Immature natural killer cell (primary cell): Measurements from ENCODE around the gene MAN2A2. TPM values are rescaled to one million over a fixed set of nuclear protein-coding genes. Genes with fewer than 3 reads are reported as not detected.

ENCODE experiments used
- DNase-seq, 3 donors: peaks; one replicate each; pipeline ENCODE4 v3.0.0; 2022; ENCODE audit warnings: mixed read lengths in 1 of 3
- H3K27ac Mint-ChIP-seq, 6 donors: one replicate each; pipeline ENCODE4 v1.8.0; 2020; ENCODE audit warnings: mixed read lengths in 6 of 6, mild to moderate bottlenecking in 5 of 6, inconsistent platforms in 4 of 6, moderate library complexity in 3 of 6
- H3K27me3 Mint-ChIP-seq, 3 donors: one replicate each; pipeline ENCODE4 v1.8.0; 2020 to 2021; ENCODE audit warnings: low read depth in 3 of 3, mild to moderate bottlenecking in 3 of 3, mixed read lengths in 3 of 3, moderate library complexity in 3 of 3, inconsistent platforms in 1 of 3
- H3K36me3 Mint-ChIP-seq, 3 donors: one replicate each; pipeline ENCODE4 v1.8.0; 2020; ENCODE audit warnings: mixed read lengths in 3 of 3, inconsistent platforms in 2 of 3, mild to moderate bottlenecking in 2 of 3
- H3K4me1 Mint-ChIP-seq, 2 donors: one replicate each; pipeline ENCODE4 v1.8.0; 2020; ENCODE audit warnings: inconsistent platforms in 2 of 2, mild to moderate bottlenecking in 2 of 2, mixed read lengths in 2 of 2, moderate library complexity in 1 of 2
- H3K4me3 Mint-ChIP-seq, 5 donors: one replicate each; pipeline ENCODE4 v1.8.0; 2020; ENCODE audit warnings: mild to moderate bottlenecking in 5 of 5, mixed read lengths in 5 of 5, inconsistent platforms in 3 of 5, moderate library complexity in 3 of 5
- H3K9me3 Mint-ChIP-seq, 6 donors: one replicate each; pipeline ENCODE4 v1.8.0; 2020; ENCODE audit warnings: mild to moderate bottlenecking in 6 of 6, mixed read lengths in 6 of 6, inconsistent platforms in 4 of 6, moderate library complexity in 3 of 6
- polyA plus RNA-seq, 3 donors: library from polyadenylated mRNA; unstranded; fragments of 300-500 nt; fragmentation: Illumina TruSeq; gene quantifications; one replicate each; pipeline ENCODE4 v1.2.3, GENCODE V29; 2021

The MAN2A2 gene
- polyA plus RNA-seq, 3 donors from 2014 or later, result 4.1 to 7.4 (median 5.4) TPM

- Mint-ChIP-seq H3K9me3 (no peaks in the 10 kb centered on the region), H3K4me3 (no peak overlapping the region), H3K36me3 (peaks cover 5 to 21% (median 21%) of the 10 kb centered on the region in 3 donors), H3K4me1 (no peaks in the 10 kb centered on the region), H3K27me3 (peaks cover 0 to 4% (median 0%) of the 10 kb centered on the region in 3 donors), H3K27ac (no peak overlapping the region)
- no peak for DNase-seq
These were observed 44.7 kb downstream of the MAN2A2 start for GRCh38 chr15:90947577-90948357.

- Mint-ChIP-seq H3K27ac (no peak overlapping the region), H3K4me1 (no peaks in the 10 kb centered on the region), H3K9me3 (no peaks in the 10 kb centered on the region), H3K27me3 (peaks cover 0 to 4% (median 1%) of the 10 kb centered on the region in 3 donors), H3K4me3 (no peak overlapping the region), H3K36me3 (peaks cover 0 to 17% (median 14%) of the 10 kb centered on the region in 3 donors)
- no peak for DNase-seq
These were observed 45.4 kb downstream of the MAN2A2 start for GRCh38 chr15:90948506-90948905.

- no peak for DNase-seq
- H3K36me3 Mint-ChIP-seq, result peaks cover 0 to 11% (median 7%) of the 10 kb centered on the region in 3 donors
- H3K27me3 Mint-ChIP-seq, result peaks cover 0 to 4% (median 2%) of the 10 kb centered on the region in 3 donors
- H3K4me1 Mint-ChIP-seq, result peaks cover 5 to 6% of the 10 kb centered on the region in 2 donors
- H3K4me3 Mint-ChIP-seq, result no peak overlapping the region
- H3K27ac Mint-ChIP-seq, result no peak overlapping the region
- H3K9me3 Mint-ChIP-seq, result no peaks in the 10 kb centered on the region
These were observed 47.0 kb downstream of the MAN2A2 start for GRCh38 chr15:90949979-90950675.

GRCh38 chr15:90950676-90951075 lies 47.6 kb downstream of the MAN2A2 start:
- Mint-ChIP-seq H3K27ac (no peak overlapping the region), H3K4me1 (peaks cover 6 to 9% of the 10 kb centered on the region in 2 donors), H3K9me3 (no peaks in the 10 kb centered on the region), H3K36me3 (peaks cover 0 to 11% (median 6%) of the 10 kb centered on the region in 3 donors), H3K27me3 (peaks cover 0 to 4% (median 2%) of the 10 kb centered on the region in 3 donors), H3K4me3 (no peak overlapping the region)
- no peak for DNase-seq

GRCh38 chr15:90952901-90953677 lies 50.0 kb downstream of the MAN2A2 start:
- Mint-ChIP-seq H3K4me1 (peaks cover 10 to 19% of the 10 kb centered on the region in 2 donors), H3K9me3 (no peaks in the 10 kb centered on the region), H3K27ac (peak overlapping the region in 2 of 6 donors; percentile 44 to 49), H3K36me3 (peaks cover 0 to 8% (median 3%) of the 10 kb centered on the region in 3 donors), H3K27me3 (peaks cover 0 to 4% (median 2%) of the 10 kb centered on the region in 3 donors), H3K4me3 (peak overlapping the region in 2 of 5 donors; percentile 1 to 65)
- no peak for DNase-seq

GRCh38 chr15:90953947-90954711 lies 51.0 kb downstream of the MAN2A2 start:
- DNase-seq, result no peak
- Mint-ChIP-seq H3K4me1 (peaks cover 10 to 19% of the 10 kb centered on the region in 2 donors), H3K9me3 (no peaks in the 10 kb centered on the region), H3K36me3 (peaks cover 0 to 4% (median 3%) of the 10 kb centered on the region in 3 donors), H3K27ac (peak overlapping the region; percentile 82 to 94 (median 86)), H3K4me3 (peak overlapping the region; percentile 79 to 90 (median 85)), H3K27me3 (peaks cover 0 to 4% (median 2%) of the 10 kb centered on the region in 3 donors)

- H3K27ac Mint-ChIP-seq, result peak within 1 kb of the TSS; percentile 82 to 94 (median 86)
- peaks cover 10 to 19% of the 10 kb centered on the region in 2 donors for H3K4me1 Mint-ChIP-seq
- peak; percentile 89 for DNase-seq
These were observed 51.9 kb downstream of the MAN2A2 start, which contains the start of gene RCCD1 for GRCh38 chr15:90954712-90955623. TSS of gene RCCD1 (plus strand) at chr15:90954884. CDS start at chr15:90956735, 1,851 bp downstream.

GRCh38 chr15:90955624-90956273 lies 52.6 kb downstream of the MAN2A2 start:
- peaks cover 10 to 19% of the 10 kb centered on the region in 2 donors for H3K4me1 Mint-ChIP-seq
- peaks cover under 1 to 8% (median 4%) of the 10 kb centered on the region in 3 donors for H3K36me3 Mint-ChIP-seq
- H3K9me3 Mint-ChIP-seq, result no peaks in the 10 kb centered on the region
- H3K4me3 Mint-ChIP-seq, result peak overlapping the region; percentile 70 to 90 (median 85)
- peaks cover 0 to 4% (median 2%) of the 10 kb centered on the region in 3 donors for H3K27me3 Mint-ChIP-seq
- peak overlapping the region in 4 of 6 donors; percentile 50 to 79 (median 70) for H3K27ac Mint-ChIP-seq
- DNase-seq, result no peak

More at GRCh38 chr15:90954712-90955623, 51.9 kb downstream of the MAN2A2 start, which contains the start of gene RCCD1:
- peaks cover 0 to 7% (median 4%) of the 10 kb centered on the region in 3 donors for H3K36me3 Mint-ChIP-seq
- H3K9me3 Mint-ChIP-seq, result no peaks in the 10 kb centered on the region
- H3K27me3 Mint-ChIP-seq, result peaks cover 0 to 4% (median 2%) of the 10 kb centered on the region in 3 donors
- H3K4me3 Mint-ChIP-seq, result peak within 1 kb of the TSS; percentile 79 to 90 (median 85)

- H3K27ac Mint-ChIP-seq, result peak overlapping the region in 3 of 6 donors; percentile 58 to 74 (median 65)
- H3K4me3 Mint-ChIP-seq, result peak overlapping the region; percentile 70 to 90 (median 85)
- peaks cover 0 to 2% (median 2%) of the 10 kb centered on the region in 3 donors for H3K27me3 Mint-ChIP-seq
- no peaks in the 10 kb centered on the region for H3K9me3 Mint-ChIP-seq
- H3K36me3 Mint-ChIP-seq, result peaks cover 4 to 13% (median 7%) of the 10 kb centered on the region in 3 donors
- peaks cover 10 to 19% of the 10 kb centered on the region in 2 donors for H3K4me1 Mint-ChIP-seq
- peak; percentile 49 to 52 (median 51) for DNase-seq
These were observed 53.4 kb downstream of the MAN2A2 start for GRCh38 chr15:90956274-90957030.

GRCh38 chr15:90957031-90957790 lies 54.1 kb downstream of the MAN2A2 start:
- H3K36me3 Mint-ChIP-seq, result peaks cover 0 to 14% (median 9%) of the 10 kb centered on the region in 3 donors
- peak overlapping the region; percentile 52 to 74 (median 70) for H3K4me3 Mint-ChIP-seq
- peak overlapping the region in 2 of 6 donors; percentile 36 to 77 for H3K27ac Mint-ChIP-seq
- no peak for DNase-seq
- H3K27me3 Mint-ChIP-seq, result peaks cover 0 to 2% (median 0%) of the 10 kb centered on the region in 3 donors
- no peaks in the 10 kb centered on the region for H3K9me3 Mint-ChIP-seq
- H3K4me1 Mint-ChIP-seq, result peaks cover 10 to 19% of the 10 kb centered on the region in 2 donors
